ENCODE measurements around the gene YOD1.

The YOD1 gene

DNA sequence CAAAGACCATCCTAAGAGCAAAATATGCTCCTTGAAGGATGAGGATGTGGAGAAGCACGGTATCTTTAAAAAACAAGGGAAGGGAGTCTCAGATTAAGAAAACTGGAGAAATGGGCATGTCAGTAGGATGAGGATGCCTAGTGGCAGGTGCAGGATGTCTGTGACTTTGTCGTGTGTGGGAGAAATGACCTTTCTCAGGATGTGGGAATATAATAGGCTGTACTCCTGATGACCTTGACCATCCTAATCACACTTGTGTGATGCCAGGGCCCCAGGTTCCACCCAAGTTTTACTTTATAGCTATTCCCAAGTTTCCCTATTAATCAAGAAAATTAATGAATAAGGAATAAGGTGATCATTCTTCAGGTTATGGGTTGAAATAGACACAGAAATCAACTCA lies 31.3 kb downstream of the YOD1 start:
- Histone ChIP-seq H3K4ac (ENCODE audit: low read depth, low read length) (no peak overlapping the region), H3K27ac (ENCODE audit: low read depth, low read length) (no peak overlapping the region)

DNA sequence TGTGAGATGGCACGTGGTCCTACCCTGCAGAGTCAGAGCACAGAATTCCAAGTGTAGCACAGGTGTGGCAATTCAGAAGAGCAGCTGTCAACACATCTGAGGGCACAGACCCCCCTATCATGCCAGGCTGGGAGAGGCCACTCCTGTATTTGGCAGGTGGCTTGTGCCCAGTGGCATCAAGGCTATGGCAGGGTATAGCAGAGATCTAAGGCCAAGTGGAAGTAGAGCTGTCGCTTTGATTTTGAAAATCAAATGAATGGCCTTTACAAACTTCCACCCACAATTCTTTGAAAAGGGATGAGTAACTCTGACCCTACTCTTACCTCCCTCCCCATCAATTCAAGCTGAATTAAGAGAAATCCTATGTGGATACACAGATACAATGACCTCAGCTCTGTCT lies 31.8 kb downstream of the YOD1 start:
- no peak for DNase-seq
- Histone ChIP-seq H2BK5ac (ENCODE audit: low read length) (no peak overlapping the region), H3K79me2 (ENCODE audit: control insufficient read depth, insufficient read depth, low read length) (no peaks in the 10 kb centered on the region), H3K79me1 (ENCODE audit: low read length) (no peaks in the 10 kb centered on the region), H3K4me3 (ENCODE audit: low read length) (no peak overlapping the region), H3K27ac (ENCODE audit: low read depth, low read length) (no peak overlapping the region), H3K36me3 (ENCODE audit: control insufficient read depth, insufficient read depth, low read length) (no peaks in the 10 kb centered on the region), H2BK15ac (replicated peaks; ENCODE audit: low read depth) (no peak overlapping the region), H3K23ac (ENCODE audit: low read length) (no peak overlapping the region), H3K9ac (ENCODE audit: low read length) (no peak overlapping the region), H3K4me2 (ENCODE audit: low read length) (no peak overlapping the region), H4K8ac (ENCODE audit: low read depth, low read length) (no peak overlapping the region), H3K4ac (ENCODE audit: low read depth, low read length) (no peak overlapping the region), H3K18ac (ENCODE audit: low read length) (no peak overlapping the region), H2BK120ac (ENCODE audit: low read depth, low read length) (no peak overlapping the region), H4K5ac (ENCODE audit: low read length) (no peak overlapping the region), H3K4me1 (ENCODE audit: control insufficient read depth, low read depth, low read length) (peaks cover under 1% of the 10 kb centered on the region), H3K27me3 (ENCODE audit: insufficient read depth, low read length, poor library complexity) (no peaks in the 10 kb centered on the region), H3K56ac (ENCODE audit: low read length) (no peak overlapping the region), H2AK5ac (ENCODE audit: low read length) (no peak overlapping the region)
- WGBS (ENCODE audit: extremely low coverage, insufficient coverage, low lambda C conversion rate) = no CpG with 5 or more reads among the region's 2 CpGs

More for the DNA sequence above, 31.3 kb downstream of the YOD1 start:
- Histone ChIP-seq H2BK120ac (ENCODE audit: low read depth, low read length) (no peak overlapping the region), H3K4me3 (ENCODE audit: low read length) (no peak overlapping the region), H3K56ac (ENCODE audit: low read length) (no peak overlapping the region), H2AK5ac (ENCODE audit: low read length) (no peak overlapping the region), H3K27me3 (ENCODE audit: insufficient read depth, low read length, poor library complexity) (no peaks in the 10 kb centered on the region), H3K4me2 (ENCODE audit: low read length) (no peak overlapping the region), H3K18ac (ENCODE audit: low read length) (no peak overlapping the region), H4K5ac (ENCODE audit: low read length) (no peak overlapping the region), H2BK15ac (replicated peaks; ENCODE audit: low read depth) (no peak overlapping the region), H3K36me3 (ENCODE audit: control insufficient read depth, insufficient read depth, low read length) (no peaks in the 10 kb centered on the region), H2BK5ac (ENCODE audit: low read length) (no peak overlapping the region), H3K4me1 (ENCODE audit: control insufficient read depth, low read depth, low read length) (peaks cover 4% of the 10 kb centered on the region), H3K79me2 (ENCODE audit: control insufficient read depth, insufficient read depth, low read length) (no peaks in the 10 kb centered on the region), H3K79me1 (ENCODE audit: low read length) (no peaks in the 10 kb centered on the region), H3K9ac (ENCODE audit: low read length) (no peak overlapping the region), H4K8ac (ENCODE audit: low read depth, low read length) (no peak overlapping the region), H3K23ac (ENCODE audit: low read length) (no peak overlapping the region)
- DNase-seq = no peak
- no CpG with 5 or more reads among the region's 2 CpGs for WGBS (ENCODE audit: extremely low coverage, insufficient coverage, low lambda C conversion rate)

DNA sequence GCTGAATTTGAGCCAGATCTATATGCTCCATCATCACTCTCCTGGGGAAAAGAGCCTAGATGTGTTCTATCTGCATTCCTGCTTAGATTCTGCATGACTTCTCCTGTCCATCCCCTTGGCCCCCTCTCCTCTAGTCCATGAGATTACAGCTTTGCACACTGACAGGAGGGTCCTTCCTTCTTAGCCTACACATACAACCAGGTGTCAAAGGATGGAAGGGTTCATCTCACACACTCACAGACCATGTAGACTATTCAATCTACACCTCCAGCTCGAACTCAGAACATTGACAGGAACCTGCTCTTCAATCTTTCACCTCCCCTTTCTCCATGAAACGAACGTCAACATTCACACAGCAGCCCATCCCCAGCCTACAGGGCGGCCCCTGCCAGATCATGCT lies 32.3 kb downstream of the YOD1 start:
- Histone ChIP-seq H3K79me2 (ENCODE audit: control insufficient read depth, insufficient read depth, low read length) (no peaks in the 10 kb centered on the region), H2AK5ac (ENCODE audit: low read length) (no peak overlapping the region), H3K27me3 (ENCODE audit: insufficient read depth, low read length, poor library complexity) (no peaks in the 10 kb centered on the region), H3K4me2 (ENCODE audit: low read length) (no peak overlapping the region), H3K4me1 (ENCODE audit: control insufficient read depth, low read depth, low read length) (no peaks in the 10 kb centered on the region), H3K18ac (ENCODE audit: low read length) (no peak overlapping the region), H3K79me1 (ENCODE audit: low read length) (no peaks in the 10 kb centered on the region), H3K4ac (ENCODE audit: low read depth, low read length) (no peak overlapping the region), H3K56ac (ENCODE audit: low read length) (no peak overlapping the region), H2BK5ac (ENCODE audit: low read length) (no peak overlapping the region), H3K27ac (ENCODE audit: low read depth, low read length) (no peak overlapping the region), H2BK15ac (replicated peaks; ENCODE audit: low read depth) (no peak overlapping the region), H3K36me3 (ENCODE audit: control insufficient read depth, insufficient read depth, low read length) (no peaks in the 10 kb centered on the region), H4K8ac (ENCODE audit: low read depth, low read length) (no peak overlapping the region), H4K5ac (ENCODE audit: low read length) (no peak overlapping the region), H3K9ac (ENCODE audit: low read length) (no peak overlapping the region), H3K4me3 (ENCODE audit: low read length) (no peak overlapping the region), H2BK120ac (ENCODE audit: low read depth, low read length) (no peak overlapping the region), H3K23ac (ENCODE audit: low read length) (no peak overlapping the region)
- WGBS (ENCODE audit: extremely low coverage, insufficient coverage, low lambda C conversion rate) = no CpG with 5 or more reads among the region's 4 CpGs
- DNase-seq = no peak

DNA sequence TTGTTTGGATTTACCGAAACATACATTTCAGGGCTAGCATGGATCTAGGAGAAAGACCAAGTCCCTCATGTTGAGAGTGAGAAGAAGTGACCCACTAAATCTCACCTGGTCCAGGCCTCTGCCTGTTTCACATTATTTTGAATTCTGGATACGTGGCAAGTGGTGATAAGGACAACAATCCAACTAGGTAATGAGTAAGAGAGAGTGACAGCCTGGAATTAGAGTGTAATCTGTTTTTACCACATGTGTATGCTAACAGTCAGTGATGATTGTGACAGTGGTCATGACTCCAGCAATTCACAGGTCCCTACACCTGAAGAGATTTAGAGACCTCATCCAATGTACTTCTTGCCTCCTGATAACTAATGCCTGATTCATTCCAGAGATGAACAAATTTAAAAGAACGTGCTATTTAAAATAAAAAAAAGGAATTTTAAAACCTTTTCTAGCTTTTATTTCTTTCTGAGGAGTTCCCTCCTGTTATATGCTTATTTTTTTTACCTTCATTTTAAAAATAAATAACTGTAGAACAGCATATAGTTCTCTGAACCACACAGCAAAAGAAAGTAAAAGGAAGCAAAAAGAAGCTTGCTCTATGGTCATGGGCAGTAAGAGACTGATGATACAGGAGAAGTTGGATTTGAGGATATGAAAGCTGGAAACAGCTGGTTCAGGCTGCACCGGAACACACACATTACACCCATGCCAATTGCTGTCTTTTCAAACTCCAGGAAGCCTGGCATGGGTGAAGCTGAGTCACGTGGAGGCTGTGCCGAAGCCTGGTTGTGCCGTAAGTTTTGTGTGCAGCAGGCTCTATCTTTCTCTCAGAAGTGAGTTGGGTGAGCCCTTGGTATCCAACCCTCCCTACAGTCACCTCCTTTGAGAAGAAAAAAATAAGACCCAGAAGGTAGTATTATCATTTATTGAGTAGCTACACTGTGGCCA lies 33.1 kb downstream of the YOD1 start:
- H3K9ac ChIP-seq (ENCODE audit: low read length) = no peak overlapping the region
- H2AK5ac ChIP-seq (ENCODE audit: low read length) = no peak overlapping the region
- no peaks in the 10 kb centered on the region for H3K79me2 ChIP-seq (ENCODE audit: control insufficient read depth, insufficient read depth, low read length)
- H3K4me3 ChIP-seq (ENCODE audit: low read length) = no peak overlapping the region
- H3K18ac ChIP-seq (ENCODE audit: low read length) = no peak overlapping the region
- H3K4me1 ChIP-seq (ENCODE audit: control insufficient read depth, low read depth, low read length) = no peaks in the 10 kb centered on the region
- no peak for DNase-seq
- H3K56ac ChIP-seq (ENCODE audit: low read length) = no peak overlapping the region
- H2BK120ac ChIP-seq (ENCODE audit: low read depth, low read length) = no peak overlapping the region
- no peak overlapping the region for H3K4ac ChIP-seq (ENCODE audit: low read depth, low read length)
- H3K79me1 ChIP-seq (ENCODE audit: low read length) = no peaks in the 10 kb centered on the region
- no peaks in the 10 kb centered on the region for H3K27me3 ChIP-seq (ENCODE audit: insufficient read depth, low read length, poor library complexity)
- no peak overlapping the region for H3K4me2 ChIP-seq (ENCODE audit: low read length)
- H3K23ac ChIP-seq (ENCODE audit: low read length) = no peak overlapping the region
- H2BK15ac ChIP-seq (replicated peaks; ENCODE audit: low read depth) = no peak overlapping the region
- no peaks in the 10 kb centered on the region for H3K36me3 ChIP-seq (ENCODE audit: control insufficient read depth, insufficient read depth, low read length)
- no peak overlapping the region for H2BK5ac ChIP-seq (ENCODE audit: low read length)
- no peak overlapping the region for H3K27ac ChIP-seq (ENCODE audit: low read depth, low read length)
- WGBS (ENCODE audit: extremely low coverage, insufficient coverage, low lambda C conversion rate) = no CpG with 5 or more reads among the region's 7 CpGs
- no peak overlapping the region for H4K5ac ChIP-seq (ENCODE audit: low read length)
- H4K8ac ChIP-seq (ENCODE audit: low read depth, low read length) = no peak overlapping the region

DNA sequence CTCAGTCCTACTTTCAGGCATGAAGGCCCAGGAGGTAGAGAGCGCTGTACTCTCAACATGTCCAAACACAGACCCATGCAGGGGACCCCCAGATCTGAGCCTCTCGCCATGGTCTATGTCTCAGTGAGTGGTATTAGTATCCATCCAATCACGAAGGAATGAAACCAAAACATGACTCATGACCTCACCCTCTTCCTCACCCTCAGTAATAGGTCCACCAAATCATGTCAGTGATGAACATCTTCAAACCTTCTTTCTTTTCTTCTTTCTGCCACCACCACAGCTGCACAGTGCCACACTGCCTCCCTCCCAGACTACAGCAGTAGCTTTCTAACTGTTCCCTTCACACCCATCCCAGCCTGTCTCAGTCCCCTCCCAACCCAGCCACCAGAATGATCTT lies 35.2 kb downstream of the YOD1 start:
- no peak overlapping the region for H4K8ac ChIP-seq (ENCODE audit: low read depth, low read length)
- no peak overlapping the region for H4K5ac ChIP-seq (ENCODE audit: low read length)
- no peak overlapping the region for H3K27ac ChIP-seq (ENCODE audit: low read depth, low read length)
- H3K27me3 ChIP-seq (ENCODE audit: insufficient read depth, low read length, poor library complexity) = no peaks in the 10 kb centered on the region
- H3K4me3 ChIP-seq (ENCODE audit: low read length) = no peak overlapping the region
- no peak overlapping the region for H3K56ac ChIP-seq (ENCODE audit: low read length)
- H3K23ac ChIP-seq (ENCODE audit: low read length) = no peak overlapping the region
- no peaks in the 10 kb centered on the region for H3K36me3 ChIP-seq (ENCODE audit: control insufficient read depth, insufficient read depth, low read length)
- H3K4ac ChIP-seq (ENCODE audit: low read depth, low read length) = no peak overlapping the region
- WGBS (ENCODE audit: extremely low coverage, insufficient coverage, low lambda C conversion rate) = no CpG with 5 or more reads among the region's 3 CpGs
- no peaks in the 10 kb centered on the region for H3K79me1 ChIP-seq (ENCODE audit: low read length)
- no peak for DNase-seq
- no peak overlapping the region for H2BK120ac ChIP-seq (ENCODE audit: low read depth, low read length)
- H3K9ac ChIP-seq (ENCODE audit: low read length) = no peak overlapping the region
- H2BK15ac ChIP-seq (replicated peaks; ENCODE audit: low read depth) = no peak overlapping the region
- H3K18ac ChIP-seq (ENCODE audit: low read length) = no peak overlapping the region
- H3K4me2 ChIP-seq (ENCODE audit: low read length) = no peak overlapping the region
- H2BK5ac ChIP-seq (ENCODE audit: low read length) = no peak overlapping the region
- no peaks in the 10 kb centered on the region for H3K4me1 ChIP-seq (ENCODE audit: control insufficient read depth, low read depth, low read length)
- H2AK5ac ChIP-seq (ENCODE audit: low read length) = no peak overlapping the region
- H3K79me2 ChIP-seq (ENCODE audit: control insufficient read depth, insufficient read depth, low read length) = no peaks in the 10 kb centered on the region

DNA sequence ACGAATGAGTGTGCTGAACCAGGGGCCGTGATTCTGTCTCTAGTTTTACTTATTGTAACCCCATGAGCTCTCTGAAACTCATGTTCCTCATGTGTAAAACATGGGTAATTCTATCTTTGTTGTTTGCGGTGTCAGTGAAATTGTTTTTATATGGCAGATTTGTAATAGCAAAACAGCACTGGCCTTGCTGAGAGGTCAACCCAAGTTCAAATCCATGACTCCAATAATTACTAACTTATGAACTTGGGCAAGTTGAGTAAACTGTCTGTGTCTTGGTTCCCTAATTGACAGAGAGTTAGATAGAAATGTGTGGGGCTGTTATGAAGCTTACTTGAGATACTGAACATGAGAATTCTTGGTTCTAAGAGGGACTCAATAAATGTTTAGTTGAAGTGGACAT lies 36.3 kb downstream of the YOD1 start:
- Histone ChIP-seq H3K79me2 (ENCODE audit: control insufficient read depth, insufficient read depth, low read length) (no peaks in the 10 kb centered on the region), H2BK5ac (ENCODE audit: low read length) (no peak overlapping the region), H2AK5ac (ENCODE audit: low read length) (no peak overlapping the region), H4K8ac (ENCODE audit: low read depth, low read length) (no peak overlapping the region), H3K4me1 (ENCODE audit: control insufficient read depth, low read depth, low read length) (no peaks in the 10 kb centered on the region), H3K9ac (ENCODE audit: low read length) (no peak overlapping the region), H2BK15ac (replicated peaks; ENCODE audit: low read depth) (no peak overlapping the region), H3K18ac (ENCODE audit: low read length) (no peak overlapping the region), H3K27me3 (ENCODE audit: insufficient read depth, low read length, poor library complexity) (no peaks in the 10 kb centered on the region), H3K36me3 (ENCODE audit: control insufficient read depth, insufficient read depth, low read length) (no peaks in the 10 kb centered on the region), H3K79me1 (ENCODE audit: low read length) (no peaks in the 10 kb centered on the region), H4K5ac (ENCODE audit: low read length) (no peak overlapping the region), H3K27ac (ENCODE audit: low read depth, low read length) (no peak overlapping the region), H3K23ac (ENCODE audit: low read length) (no peak overlapping the region), H2BK120ac (ENCODE audit: low read depth, low read length) (no peak overlapping the region), H3K4me3 (ENCODE audit: low read length) (no peak overlapping the region), H3K4me2 (ENCODE audit: low read length) (no peak overlapping the region), H3K4ac (ENCODE audit: low read depth, low read length) (no peak overlapping the region), H3K56ac (ENCODE audit: low read length) (no peak overlapping the region)
- no peak for DNase-seq
- WGBS (ENCODE audit: extremely low coverage, insufficient coverage, low lambda C conversion rate) = no CpG with 5 or more reads among the region's 3 CpGs

All from mesendoderm (in vitro differentiated cells).